ENCODE results near the gene NGB. TPM values are rescaled to one million over a fixed set of nuclear protein-coding genes. Genes with fewer than 3 reads are reported as not detected.
"Not testable (repeated sequence)": the region's sequence is repeated elsewhere in the genome, so short reads cannot be mapped to it uniquely, and the experiment has no call there.

The NGB gene
- total RNA-seq = not detected
- 0 reads per million in 2 donors for total RNA-seq

GRCh38 chr14:77271113-77271710 lies at the start of gene NGB:
TSS of gene NGB (minus strand) at chr14:77271206. CDS start at chr14:77270937, 269 bp downstream.
- H3K9me3 ChIP-seq (ENCODE audit: control insufficient read depth, low read length, poor library complexity, severe bottlenecking) = no peaks in the 10 kb centered on the region
- ATAC-seq (no peak), DNase-seq (no peak)
- Mint-ChIP-seq H3K4me1 (peaks cover 6% of the 10 kb centered on the region), H3K27ac (no peak within 1 kb of the TSS), H3K36me3 (ENCODE audit: low read depth) (peaks cover 2% of the 10 kb centered on the region), H3K4me3 (no peak within 1 kb of the TSS), H3K27me3 (peaks cover 51% of the 10 kb centered on the region)

DNA sequence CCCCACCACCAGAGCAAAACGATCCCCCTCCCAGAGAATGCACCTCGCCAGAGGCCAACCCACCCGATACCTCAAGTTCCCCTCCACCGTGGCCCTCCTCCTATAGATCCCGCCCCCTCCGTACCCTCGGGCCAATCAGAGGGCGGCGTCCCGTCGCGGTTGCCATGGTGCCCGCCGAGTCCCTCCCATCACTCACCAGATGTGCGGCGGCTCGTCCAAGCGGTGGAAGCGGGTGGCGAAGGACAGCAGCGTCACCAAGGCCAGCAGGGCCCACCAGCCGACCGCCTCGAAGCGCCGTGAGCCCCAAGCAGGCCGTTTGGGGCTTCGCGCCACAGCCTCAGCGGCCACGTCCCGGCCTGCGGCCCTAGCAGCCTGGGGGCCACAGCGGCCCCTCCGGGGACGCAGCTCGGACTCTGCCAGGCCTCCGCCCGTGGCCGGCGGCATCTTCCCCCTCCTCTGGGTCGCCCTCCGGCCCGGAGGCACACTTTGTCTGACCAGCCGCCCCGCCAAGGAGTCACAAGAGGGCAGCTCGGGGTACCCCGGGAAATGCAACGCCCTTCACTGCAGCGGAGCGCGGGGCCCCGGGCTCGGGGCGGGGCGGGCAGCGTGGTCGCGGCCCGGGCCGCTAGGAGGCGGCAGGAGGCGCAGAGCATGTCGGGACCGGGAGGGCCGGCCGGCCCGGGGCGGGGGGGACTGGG lies 49.4 kb upstream of the NGB start, which contains the start of gene POMT2:
POMT2 (minus strand) TSS at position 646 of the 698 bp plus-strand sequence; CDS start at position 444, 202 bp downstream.
- Mint-ChIP-seq H3K4me1 (peaks cover 13% of the 10 kb centered on the region), H3K4me3 (peak within 1 kb of the TSS; percentile 97), H3K27me3 (no peaks in the 10 kb centered on the region), H3K27ac (peak within 1 kb of the TSS; percentile 93), H3K36me3 (ENCODE audit: low read depth) (no peaks in the 10 kb centered on the region)
- ATAC-seq (peak; percentile 64), DNase-seq (peak; percentile 85 to 91 (median 90))
- no peaks in the 10 kb centered on the region for H3K9me3 ChIP-seq (ENCODE audit: control insufficient read depth, low read length, poor library complexity, severe bottlenecking)

- no peak overlapping the region for H3K4me3 Mint-ChIP-seq
- H3K4me1 Mint-ChIP-seq = peaks cover 13% of the 10 kb centered on the region
- H3K27me3 Mint-ChIP-seq = no peaks in the 10 kb centered on the region
Observed at GRCh38 chr14:77319422-77319821, 48.4 kb upstream of the NGB start.

GRCh38 chr14:77318756-77319155 lies 47.8 kb upstream of the NGB start:
- DNase-seq; H3K9me3 ChIP-seq (ENCODE audit: control insufficient read depth, low read length, poor library complexity, severe bottlenecking); H3K36me3 Mint-ChIP-seq (ENCODE audit: low read depth); H3K4me3 Mint-ChIP-seq; H3K27ac Mint-ChIP-seq; ATAC-seq; H3K27me3 Mint-ChIP-seq: not testable (repeated sequence)
- peaks cover 13% of the 10 kb centered on the region for H3K4me1 Mint-ChIP-seq

More at GRCh38 chr14:77319422-77319821, 48.4 kb upstream of the NGB start:
- H3K27ac Mint-ChIP-seq = no peak overlapping the region
- H3K36me3 Mint-ChIP-seq (ENCODE audit: low read depth) = no peaks in the 10 kb centered on the region
- no peaks in the 10 kb centered on the region for H3K9me3 ChIP-seq (ENCODE audit: control insufficient read depth, low read length, poor library complexity, severe bottlenecking)
- ATAC-seq (no peak), DNase-seq (no peak)

- DNase-seq (no peak), ATAC-seq (no peak)
- Mint-ChIP-seq H3K4me3 (no peak overlapping the region), H3K27ac (no peak overlapping the region), H3K36me3 (ENCODE audit: low read depth) (no peaks in the 10 kb centered on the region), H3K27me3 (no peaks in the 10 kb centered on the region), H3K4me1 (peaks cover 13% of the 10 kb centered on the region)
- no peaks in the 10 kb centered on the region for H3K9me3 ChIP-seq (ENCODE audit: control insufficient read depth, low read length, poor library complexity, severe bottlenecking)
Observed at GRCh38 chr14:77318006-77318553, 47.1 kb upstream of the NGB start.

DNA sequence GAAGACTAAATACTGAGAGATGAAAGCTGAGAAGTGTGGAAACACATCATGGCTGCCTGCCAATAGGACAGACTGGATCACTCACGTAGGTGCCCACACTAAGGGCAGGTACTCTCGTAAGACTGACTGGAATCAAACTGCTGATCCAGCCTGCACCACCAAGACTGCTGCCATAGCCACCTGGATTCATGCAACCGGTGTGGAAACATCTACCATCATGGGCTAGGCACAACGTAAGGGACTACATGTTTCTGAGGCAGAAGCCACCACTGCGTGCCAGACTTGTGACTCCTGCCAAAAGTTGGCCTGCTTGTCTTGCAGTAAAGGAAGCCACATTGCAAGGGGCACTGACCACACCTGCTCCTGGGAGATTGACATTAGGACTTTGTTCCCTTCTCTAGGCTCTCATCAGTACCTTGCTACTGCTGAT lies 45.9 kb upstream of the NGB start:
- peaks cover 9% of the 10 kb centered on the region for H3K4me1 Mint-ChIP-seq
- H3K9me3 ChIP-seq (ENCODE audit: control insufficient read depth, low read length, poor library complexity, severe bottlenecking) = no peaks in the 10 kb centered on the region
- no peak overlapping the region for H3K27ac Mint-ChIP-seq
- H3K27me3 Mint-ChIP-seq = no peaks in the 10 kb centered on the region
- no peaks in the 10 kb centered on the region for H3K36me3 Mint-ChIP-seq (ENCODE audit: low read depth)
- H3K4me3 Mint-ChIP-seq = no peak overlapping the region
- ATAC-seq = no peak
- no peak for DNase-seq

GRCh38 chr14:77316195-77316505 lies 45.1 kb upstream of the NGB start:
- ATAC-seq (no peak), DNase-seq (no peak)
- Mint-ChIP-seq H3K27ac (peak overlapping the region; percentile 19), H3K4me1 (peaks cover 6% of the 10 kb centered on the region), H3K27me3 (no peaks in the 10 kb centered on the region), H3K4me3 (no peak overlapping the region), H3K36me3 (ENCODE audit: low read depth) (no peaks in the 10 kb centered on the region)
- no peaks in the 10 kb centered on the region for H3K9me3 ChIP-seq (ENCODE audit: control insufficient read depth, low read length, poor library complexity, severe bottlenecking)

GRCh38 chr14:77314539-77315457 lies 43.8 kb upstream of the NGB start:
- DNase-seq (no peak), ATAC-seq (no peak)
- no peaks in the 10 kb centered on the region for H3K36me3 Mint-ChIP-seq (ENCODE audit: low read depth)
- H3K4me3 Mint-ChIP-seq = no peak overlapping the region
- H3K4me1 Mint-ChIP-seq = peaks cover under 1% of the 10 kb centered on the region
- no peaks in the 10 kb centered on the region for H3K27me3 Mint-ChIP-seq
- no peak overlapping the region for H3K27ac Mint-ChIP-seq
- no peaks in the 10 kb centered on the region for H3K9me3 ChIP-seq (ENCODE audit: control insufficient read depth, low read length, poor library complexity, severe bottlenecking)

GRCh38 chr14:77314043-77314442 lies 43.0 kb upstream of the NGB start:
- no peaks in the 10 kb centered on the region for H3K27me3 Mint-ChIP-seq
- H3K9me3 ChIP-seq (ENCODE audit: control insufficient read depth, low read length, poor library complexity, severe bottlenecking) = no peaks in the 10 kb centered on the region
- DNase-seq = no peak
- no peaks in the 10 kb centered on the region for H3K4me1 Mint-ChIP-seq
- no peak overlapping the region for H3K4me3 Mint-ChIP-seq
- H3K27ac Mint-ChIP-seq = no peak overlapping the region
- no peaks in the 10 kb centered on the region for H3K36me3 Mint-ChIP-seq (ENCODE audit: low read depth)
- no peak for ATAC-seq

DNA sequence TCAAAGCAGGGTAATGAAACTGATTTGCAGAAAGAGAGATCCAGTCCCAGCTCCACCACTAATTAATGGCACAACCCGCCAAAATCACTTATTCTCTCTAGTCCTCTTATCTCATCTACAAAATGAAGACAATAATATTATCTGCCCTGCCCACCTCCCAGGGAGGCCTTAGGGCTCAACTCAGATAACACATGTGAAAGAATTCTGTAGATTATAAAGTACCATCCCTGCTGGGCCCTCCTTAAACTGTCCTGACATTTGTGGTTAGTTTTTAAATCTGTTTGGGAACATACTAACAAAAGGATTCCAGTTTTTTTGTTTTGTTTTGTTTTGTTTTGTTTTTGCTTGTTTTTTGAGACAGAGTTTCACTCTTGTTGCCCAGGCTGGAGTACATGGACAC lies 42.4 kb upstream of the NGB start:
- ATAC-seq (no peak), DNase-seq (no peak)
- no peak overlapping the region for H3K27ac Mint-ChIP-seq
- H3K27me3 Mint-ChIP-seq = no peaks in the 10 kb centered on the region
- H3K9me3 ChIP-seq (ENCODE audit: control insufficient read depth, low read length, poor library complexity, severe bottlenecking) = no peaks in the 10 kb centered on the region
- H3K36me3 Mint-ChIP-seq (ENCODE audit: low read depth) = no peaks in the 10 kb centered on the region
- H3K4me3 Mint-ChIP-seq = no peak overlapping the region
- no peaks in the 10 kb centered on the region for H3K4me1 Mint-ChIP-seq

DNA sequence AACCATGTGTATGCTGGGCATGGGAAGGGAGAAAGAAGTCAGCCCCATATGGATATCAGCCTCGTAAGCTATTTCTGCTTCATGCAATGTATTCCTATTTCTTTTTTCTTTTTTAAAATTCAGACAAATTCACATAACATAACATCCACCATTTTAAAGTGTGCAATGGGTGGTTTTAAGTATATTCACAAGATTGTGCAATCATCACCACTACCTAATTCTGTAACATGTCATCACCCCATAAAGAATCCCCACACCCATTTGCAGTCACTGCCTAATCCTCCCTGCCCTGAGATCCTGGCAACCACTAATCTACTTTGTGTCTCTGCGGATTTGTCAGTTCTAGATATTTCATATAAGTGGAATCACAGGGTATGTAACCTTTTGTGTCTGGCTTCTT lies 40.2 kb upstream of the NGB start:
- no peak overlapping the region for H3K27ac Mint-ChIP-seq

GRCh38 chr14:77310026-77310425 lies 39.0 kb upstream of the NGB start:
- H3K27ac Mint-ChIP-seq = no peak overlapping the region
- no peaks in the 10 kb centered on the region for H3K36me3 Mint-ChIP-seq (ENCODE audit: low read depth)
- H3K4me3 Mint-ChIP-seq = no peak overlapping the region
- no peak for ATAC-seq
- no peaks in the 10 kb centered on the region for H3K4me1 Mint-ChIP-seq
- no peaks in the 10 kb centered on the region for H3K9me3 ChIP-seq (ENCODE audit: control insufficient read depth, low read length, poor library complexity, severe bottlenecking)
- H3K27me3 Mint-ChIP-seq = no peaks in the 10 kb centered on the region
- no peak for DNase-seq

More for the DNA sequence above, 40.2 kb upstream of the NGB start:
- ATAC-seq (no peak), DNase-seq (no peak)
- no peaks in the 10 kb centered on the region for H3K27me3 Mint-ChIP-seq
- no peaks in the 10 kb centered on the region for H3K4me1 Mint-ChIP-seq
- no peaks in the 10 kb centered on the region for H3K36me3 Mint-ChIP-seq (ENCODE audit: low read depth)
- H3K9me3 ChIP-seq (ENCODE audit: control insufficient read depth, low read length, poor library complexity, severe bottlenecking) = no peaks in the 10 kb centered on the region
- H3K4me3 Mint-ChIP-seq = no peak overlapping the region

GRCh38 chr14:77309131-77309530 lies 38.1 kb upstream of the NGB start:
- H3K27me3 Mint-ChIP-seq = no peaks in the 10 kb centered on the region
- no peak overlapping the region for H3K4me3 Mint-ChIP-seq
- no peak for DNase-seq
- H3K27ac Mint-ChIP-seq = no peak overlapping the region
- no peak for ATAC-seq
- peaks cover 4% of the 10 kb centered on the region for H3K36me3 Mint-ChIP-seq (ENCODE audit: low read depth)
- H3K9me3 ChIP-seq (ENCODE audit: control insufficient read depth, low read length, poor library complexity, severe bottlenecking) = no peaks in the 10 kb centered on the region
- no peaks in the 10 kb centered on the region for H3K4me1 Mint-ChIP-seq

All from T-helper 17 cell (primary cell).